Astrocyte (in vitro differentiated cells and primary cell): ENCODE measurements around the gene CORO2A. TPM values are rescaled to one million over a fixed set of nuclear protein-coding genes. Genes with fewer than 3 reads are reported as not detected.

Experiments
- DNase-seq: peaks from one replicate; pipeline ENCODE4 v3.0.0-alpha.2; 2010; ENCODE audit warnings: low read depth
- FAIRE-seq: peaks from 2 replicates; lab custom pipeline; 2011; peaks lifted over from hg19 to GRCh38; lab: Jason Lieb, UNC
- H2AFZ ChIP-seq: 2 replicates; pipeline ENCODE4 v1.6.0; 2012; ENCODE audit warnings: low read depth, low read length, inconsistent platforms
- H3K27ac ChIP-seq: 2 replicates; pipeline ENCODE4 v1.5.1; 2011; ENCODE audit warnings: low read depth, low read length, inconsistent platforms
- H3K27me3 ChIP-seq: 2 replicates; pipeline ENCODE4 v1.6.0; 2011; ENCODE audit warnings: low read length, inconsistent platforms; ENCODE audit not compliant: insufficient read depth
- H3K36me3 ChIP-seq: 2 replicates; pipeline ENCODE4 v1.5.1; 2011; ENCODE audit warnings: low read length, inconsistent platforms; ENCODE audit not compliant: insufficient read depth
- H3K4me1 ChIP-seq: 2 replicates; pipeline ENCODE4 v1.5.1; 2011; ENCODE audit warnings: low read length, inconsistent platforms; ENCODE audit not compliant: insufficient read depth
- H3K4me2 ChIP-seq: 2 replicates; pipeline ENCODE4 v1.6.0; 2012; ENCODE audit warnings: low read length, inconsistent platforms
- H3K4me3 ChIP-seq: 2 replicates; pipeline ENCODE4 v1.5.1; 2011; ENCODE audit warnings: low read depth, mild to moderate bottlenecking, low read length, inconsistent platforms; ENCODE audit not compliant: insufficient read depth
- H3K79me2 ChIP-seq: 2 replicates; pipeline ENCODE4 v1.6.0; 2012; ENCODE audit warnings: mild to moderate bottlenecking, low read length, inconsistent platforms; ENCODE audit not compliant: insufficient read depth
- H3K9ac ChIP-seq: 2 replicates; pipeline ENCODE4 v1.6.0; 2012; ENCODE audit warnings: mild to moderate bottlenecking, low read length, inconsistent platforms
- H3K9me3 ChIP-seq: 2 replicates; pipeline ENCODE4 v1.5.1; 2012; ENCODE audit warnings: low read depth, mild to moderate bottlenecking, low read length, inconsistent platforms; ENCODE audit not compliant: insufficient read depth
- H4K20me1 ChIP-seq: 2 replicates; pipeline ENCODE4 v1.6.0; 2012; ENCODE audit warnings: low read length, inconsistent platforms; ENCODE audit not compliant: insufficient read depth
- H3K27ac Mint-ChIP-seq: one replicate; pipeline ENCODE4 v1.8.0; 2021; ENCODE audit warnings: mild to moderate bottlenecking, mixed read lengths; ENCODE audit not compliant: unreplicated experiment
- H3K27me3 Mint-ChIP-seq: one replicate; pipeline ENCODE4 v1.8.0; 2021; ENCODE audit warnings: low read depth, mixed read lengths; ENCODE audit not compliant: unreplicated experiment
- H3K36me3 Mint-ChIP-seq: one replicate; pipeline ENCODE4 v1.8.0; 2021; ENCODE audit warnings: low read depth, mixed read lengths; ENCODE audit not compliant: unreplicated experiment
- H3K4me1 Mint-ChIP-seq: one replicate; pipeline ENCODE4 v1.8.0; 2021; ENCODE audit warnings: low read depth, mixed read lengths; ENCODE audit not compliant: unreplicated experiment
- H3K4me3 Mint-ChIP-seq: one replicate; pipeline ENCODE4 v1.8.0; 2021; ENCODE audit warnings: mild to moderate bottlenecking, moderate library complexity, mixed read lengths; ENCODE audit not compliant: unreplicated experiment
- H3K9me3 Mint-ChIP-seq: one replicate; pipeline ENCODE4 v1.8.0; 2021; ENCODE audit warnings: mild to moderate bottlenecking, mixed read lengths; ENCODE audit not compliant: unreplicated experiment
- EZH2 ChIP-seq: IDR thresholded peaks from 2 replicates; pipeline ENCODE4 v1.6.1; 2012; ENCODE audit warnings: mild to moderate bottlenecking, low read length, inconsistent platforms; ENCODE audit not compliant: insufficient read depth
- total RNA-seq: library from RNA; stranded (reverse); gene quantifications from 2 replicates; pipeline ENCODE4 v1.2.1, GENCODE V29; 2021
- TF ChIP-seq, protein P1 (sequence below): IDR thresholded peaks from 2 replicates; pipeline ENCODE4 v1.5.1; 2011; ENCODE audit warnings: low read depth, mild to moderate bottlenecking, inconsistent platforms, low read length, moderate library complexity; ENCODE audit not compliant: insufficient read depth

CORO2A gene
- total RNA-seq, 1 donor from 2014 or later: 11.1 TPM

DNA sequence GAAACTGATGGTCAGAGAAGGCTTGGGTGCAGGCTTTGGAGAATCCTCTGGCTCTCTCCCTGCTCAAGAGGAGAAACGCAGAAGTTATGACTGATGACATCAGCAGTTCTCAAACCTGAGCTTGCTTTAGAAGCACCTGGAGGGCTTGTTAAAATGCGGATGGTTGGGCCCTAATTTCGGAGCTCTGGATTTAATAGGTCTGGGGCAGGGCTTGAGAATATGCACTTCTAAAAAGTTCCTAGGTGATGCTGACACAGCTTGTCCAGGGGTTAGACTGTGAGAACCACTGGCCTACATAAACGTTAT, 36.6 kb upstream of the CORO2A start:
- DNase-seq: no peak
- TF ChIP-seq, protein P1, sequence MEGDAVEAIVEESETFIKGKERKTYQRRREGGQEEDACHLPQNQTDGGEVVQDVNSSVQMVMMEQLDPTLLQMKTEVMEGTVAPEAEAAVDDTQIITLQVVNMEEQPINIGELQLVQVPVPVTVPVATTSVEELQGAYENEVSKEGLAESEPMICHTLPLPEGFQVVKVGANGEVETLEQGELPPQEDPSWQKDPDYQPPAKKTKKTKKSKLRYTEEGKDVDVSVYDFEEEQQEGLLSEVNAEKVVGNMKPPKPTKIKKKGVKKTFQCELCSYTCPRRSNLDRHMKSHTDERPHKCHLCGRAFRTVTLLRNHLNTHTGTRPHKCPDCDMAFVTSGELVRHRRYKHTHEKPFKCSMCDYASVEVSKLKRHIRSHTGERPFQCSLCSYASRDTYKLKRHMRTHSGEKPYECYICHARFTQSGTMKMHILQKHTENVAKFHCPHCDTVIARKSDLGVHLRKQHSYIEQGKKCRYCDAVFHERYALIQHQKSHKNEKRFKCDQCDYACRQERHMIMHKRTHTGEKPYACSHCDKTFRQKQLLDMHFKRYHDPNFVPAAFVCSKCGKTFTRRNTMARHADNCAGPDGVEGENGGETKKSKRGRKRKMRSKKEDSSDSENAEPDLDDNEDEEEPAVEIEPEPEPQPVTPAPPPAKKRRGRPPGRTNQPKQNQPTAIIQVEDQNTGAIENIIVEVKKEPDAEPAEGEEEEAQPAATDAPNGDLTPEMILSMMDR: no peak
- no peak for TF ChIP-seq EZH2
- peaks cover 23% of the 10 kb centered on the region for H3K36me3 Mint-ChIP-seq
- Histone ChIP-seq H3K4me1 (peaks cover 14% of the 10 kb centered on the region), H3K9ac (no peak overlapping the region), H3K27me3 (no peaks in the 10 kb centered on the region), H3K27ac (no peak overlapping the region), H2AFZ (no peak overlapping the region), H3K36me3 (peaks cover 25% of the 10 kb centered on the region), H3K79me2 (no peaks in the 10 kb centered on the region), H3K4me2 (no peak overlapping the region), H3K9me3 (no peaks in the 10 kb centered on the region), H3K4me3 (no peak overlapping the region), H4K20me1 (no peaks in the 10 kb centered on the region)
- FAIRE-seq: no peak
- H3K27ac Mint-ChIP-seq: no peak overlapping the region
- H3K4me3 Mint-ChIP-seq: no peak overlapping the region
- H3K27me3 Mint-ChIP-seq: no peaks in the 10 kb centered on the region
- H3K4me1 Mint-ChIP-seq: peaks cover 7% of the 10 kb centered on the region
- H3K9me3 Mint-ChIP-seq: peaks cover 2% of the 10 kb centered on the region

DNA sequence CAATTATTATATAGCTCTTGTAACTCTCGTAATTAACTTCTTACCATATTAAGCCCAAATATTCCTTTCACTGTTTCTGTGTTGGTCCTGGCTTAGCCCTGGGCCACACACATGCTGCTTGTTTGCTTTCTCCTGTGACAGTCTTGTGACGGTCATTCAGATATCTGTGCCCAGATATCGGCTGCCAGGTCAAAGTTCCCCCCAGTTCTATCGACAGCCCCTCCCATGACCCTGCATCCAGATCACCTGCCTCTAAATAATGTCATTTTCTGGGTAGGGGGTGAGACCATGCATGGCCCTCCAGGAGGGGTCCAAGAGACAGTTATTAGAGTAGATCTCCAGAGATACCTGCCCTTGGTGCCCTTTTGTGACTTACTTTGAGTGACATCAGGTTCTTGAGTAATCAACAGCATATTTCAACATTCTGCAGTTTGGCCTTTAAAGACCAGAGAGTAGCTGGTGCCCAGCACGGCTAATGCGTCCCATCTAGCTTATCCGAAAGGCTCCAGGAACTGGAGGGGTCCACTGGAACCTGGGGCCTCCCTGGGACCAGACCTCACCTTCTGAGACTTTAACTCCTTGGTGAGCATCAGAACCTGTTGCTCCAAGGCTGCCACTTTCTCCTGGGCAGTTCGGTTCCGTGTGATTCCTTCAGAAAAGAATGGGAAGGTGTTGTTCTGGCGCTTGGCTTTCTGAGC, 36.1 kb upstream of the CORO2A start:
- H3K36me3 ChIP-seq: peaks cover 25% of the 10 kb centered on the region
- H3K27ac Mint-ChIP-seq: no peak overlapping the region

DNA sequence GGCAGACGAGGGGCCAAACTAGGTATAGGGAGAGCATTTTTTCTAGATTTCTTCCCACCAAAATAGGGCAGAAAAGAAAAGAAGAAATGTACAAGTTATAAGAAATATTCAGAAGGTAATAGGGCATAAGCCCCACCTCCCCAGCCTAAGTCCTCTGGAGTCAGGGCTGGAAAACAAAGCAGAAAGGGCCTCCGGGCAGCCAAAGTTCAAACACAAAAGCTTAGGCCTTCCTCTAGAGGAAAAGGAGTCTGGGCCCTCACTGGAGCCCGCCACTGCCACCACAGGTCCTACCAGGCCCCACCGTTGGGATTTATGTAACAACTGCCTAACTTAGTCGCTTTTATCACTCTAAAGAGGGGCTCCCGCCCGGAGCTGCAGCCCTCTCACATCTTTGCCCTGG, 35.4 kb upstream of the CORO2A start:
- FAIRE-seq: no peak
- Histone ChIP-seq H3K4me2 (no peak overlapping the region), H3K4me3 (no peak overlapping the region), H3K36me3 (peaks cover 25% of the 10 kb centered on the region), H3K9ac (no peak overlapping the region), H3K9me3 (no peaks in the 10 kb centered on the region), H4K20me1 (no peaks in the 10 kb centered on the region), H3K4me1 (peaks cover 21% of the 10 kb centered on the region), H3K79me2 (no peaks in the 10 kb centered on the region), H3K27me3 (no peaks in the 10 kb centered on the region), H3K27ac (no peak overlapping the region), H2AFZ (no peak overlapping the region)
- peaks cover 2% of the 10 kb centered on the region for H3K9me3 Mint-ChIP-seq
- H3K27ac Mint-ChIP-seq: no peak overlapping the region
- H3K27me3 Mint-ChIP-seq: no peaks in the 10 kb centered on the region
- TF ChIP-seq EZH2: no peak
- TF ChIP-seq, protein P1: no peak
- H3K4me3 Mint-ChIP-seq: no peak overlapping the region
- peaks cover 14% of the 10 kb centered on the region for H3K4me1 Mint-ChIP-seq
- H3K36me3 Mint-ChIP-seq: peaks cover 21% of the 10 kb centered on the region
- no peak for DNase-seq

More for the DNA sequence above, 36.1 kb upstream of the CORO2A start:
- Histone ChIP-seq H3K27me3 (no peaks in the 10 kb centered on the region), H3K9me3 (no peaks in the 10 kb centered on the region), H3K79me2 (no peaks in the 10 kb centered on the region), H3K9ac (no peak overlapping the region), H3K4me1 (peaks cover 17% of the 10 kb centered on the region), H3K4me3 (no peak overlapping the region), H3K4me2 (no peak overlapping the region), H3K27ac (no peak overlapping the region), H4K20me1 (no peaks in the 10 kb centered on the region), H2AFZ (no peak overlapping the region)
- DNase-seq: no peak
- no peaks in the 10 kb centered on the region for H3K27me3 Mint-ChIP-seq
- H3K36me3 Mint-ChIP-seq: peaks cover 23% of the 10 kb centered on the region
- TF ChIP-seq EZH2: no peak
- TF ChIP-seq, protein P1: no peak
- FAIRE-seq: no peak
- peaks cover 2% of the 10 kb centered on the region for H3K9me3 Mint-ChIP-seq
- H3K4me1 Mint-ChIP-seq: peaks cover 9% of the 10 kb centered on the region
- no peak overlapping the region for H3K4me3 Mint-ChIP-seq
